HepG2 (cell line): ENCODE data around the gene IKBIP. TPM values are rescaled to one million over a fixed set of nuclear protein-coding genes. Genes with fewer than 3 reads are reported as not detected.
A peak's percentile ranks its signal among the peaks of the same experiment; 100 is the strongest.

Experiments used
- ASH2L ChIP-seq: fragments of 300-600, 200-600 bp; sonication (generic); IDR thresholded peaks from 2 replicates; pipeline ENCODE4 v1.7.0; 2017; ENCODE audit warnings: low read depth, mild to moderate bottlenecking, moderate library complexity, mixed read lengths, low read length; ENCODE audit not compliant: insufficient read length
- CBX1 ChIP-seq: IDR thresholded peaks from one replicate; pipeline ENCODE4 v1.6.1; 2016; ENCODE audit warnings: antibody characterized with exemption, low read depth
- FOXM1 ChIP-seq: sonication (generic); formaldehyde crosslinking; IDR thresholded peaks from 2 replicates; pipeline ENCODE4 v1.5.0; 2020; ENCODE audit warnings: missing genetic modification reagents
- GLI4 ChIP-seq: sonication (generic); formaldehyde crosslinking; IDR thresholded peaks from 2 replicates; pipeline ENCODE4 v1.5.1; 2020; ENCODE audit warnings: missing genetic modification reagents, mild to moderate bottlenecking, moderate library complexity, borderline replicate concordance
- GRHL1 ChIP-seq: sonication (generic); formaldehyde crosslinking; conservative IDR thresholded peaks from 2 replicates; pipeline ENCODE4 v1.8.0; 2022; ENCODE audit warnings: missing genetic modification reagents
- MIXL1 ChIP-seq: IDR thresholded peaks from 2 replicates; pipeline ENCODE4 v1.6.1; 2016
- MTERF4 ChIP-seq: sonication (generic); formaldehyde crosslinking; IDR thresholded peaks from 2 replicates; pipeline ENCODE4 v1.8.0; 2023; ENCODE audit warnings: mild to moderate bottlenecking, missing genetic modification reagents
- MXD4 ChIP-seq: IDR thresholded peaks from 2 replicates; pipeline ENCODE4 v1.6.1; 2016; ENCODE audit warnings: mild to moderate bottlenecking, missing biosample characterization, missing genetic modification reagents
- NR1H2 ChIP-seq: sonication (generic); formaldehyde crosslinking; IDR thresholded peaks from 2 replicates; pipeline ENCODE4 v1.8.1; 2022; ENCODE audit warnings: low read depth, missing genetic modification reagents, borderline replicate concordance
- PTBP1 ChIP-seq: fragments of 200-400 bp; formaldehyde crosslinking; IDR thresholded peaks from 2 replicates; pipeline ENCODE4 v1.6.1; 2018; ENCODE audit warnings: low read length, low read depth; ENCODE audit not compliant: poor library complexity, severe bottlenecking
- RAD21 ChIP-seq: fragments of 450-650 bp; formaldehyde crosslinking; IDR thresholded peaks from 2 replicates; pipeline ENCODE4 v1.5.0; 2020; ENCODE audit warnings: mild to moderate bottlenecking
- RFX5 ChIP-seq: IDR thresholded peaks from 2 replicates; pipeline ENCODE4 v1.6.1; 2011; ENCODE audit warnings: low read depth, low read length, improper control_type of control experiment
- ZFP36 ChIP-seq: fragments of 150-350 bp; IDR thresholded peaks from 2 replicates; pipeline ENCODE4 v1.6.1; 2018; ENCODE audit warnings: borderline replicate concordance, low read length, low read depth; ENCODE audit not compliant: partially characterized antibody
- ZNF253 ChIP-seq: sonication (generic); formaldehyde crosslinking; IDR thresholded peaks from 2 replicates; pipeline ENCODE4 v1.8.0; 2022; ENCODE audit warnings: mild to moderate bottlenecking, missing genetic modification reagents, borderline replicate concordance
- ZNF576 ChIP-seq: sonication (generic); formaldehyde crosslinking; IDR thresholded peaks from 2 replicates; pipeline ENCODE4 v1.4.0; 2020; ENCODE audit warnings: mild to moderate bottlenecking, missing genetic modification reagents
- ZNF713 ChIP-seq: sonication (generic); formaldehyde crosslinking; IDR thresholded peaks from 2 replicates; pipeline ENCODE4 v1.4.0; 2020; ENCODE audit warnings: mild to moderate bottlenecking, missing genetic modification reagents
- ZNF749 ChIP-seq: sonication (generic); formaldehyde crosslinking; IDR thresholded peaks from 2 replicates; pipeline ENCODE4 v1.8.0; 2022; ENCODE audit warnings: mild to moderate bottlenecking, missing genetic modification reagents, moderate library complexity, borderline replicate concordance
- polyA plus RNA-seq, 8 experiments: library from polyadenylated mRNA; depleted of rRNA in 3 of 8; stranded (reverse) in 7 of 8; unstranded in 1 of 8; fragments of >200 nt; fragmentation: Illumina TruSeq in 4 of 8; extraction: Trizol in 4 of 8; gene quantifications; 2 replicates each; pipeline versions ENCODE4 v1.2.1 to v1.2.3, GENCODE V29; 2011 to 2016; ENCODE audit warnings: low read depth in 4 of 8, missing spikeins in 1 of 8, mixed read lengths in 1 of 8; ENCODE audit not compliant: insufficient read depth in 1 of 8
- total RNA-seq, 5 experiments: library from RNA; depleted of rRNA; stranded (reverse); fragments of >200 nt; fragmentation: Illumina TruSeq; extraction: Trizol; gene quantifications; 2 replicates each; pipeline ENCODE4 v1.2.3, GENCODE V29; 2016; ENCODE audit warnings: low read depth in 1 of 5
- TF ChIP-seq, protein P1 (sequence below): IDR thresholded peaks from 2 replicates; pipeline ENCODE4 v1.6.1; 2012; ENCODE audit warnings: low read depth, low read length, improper control_type of control experiment
- TF ChIP-seq, protein P2 (sequence below): sonication (generic); formaldehyde crosslinking; IDR thresholded peaks from 2 replicates; pipeline ENCODE4 v1.8.0; 2022; ENCODE audit warnings: mild to moderate bottlenecking, missing genetic modification reagents, moderate library complexity
- TF ChIP-seq, protein P3 (sequence below): sonication (generic); formaldehyde crosslinking; conservative IDR thresholded peaks from 2 replicates; pipeline ENCODE4 v1.4.0; 2020; ENCODE audit warnings: missing genetic modification reagents
- TF ChIP-seq, protein P4 (sequence below): sonication (generic); formaldehyde crosslinking; IDR thresholded peaks from 2 replicates; pipeline ENCODE4 v1.5.0; 2020; ENCODE audit warnings: missing genetic modification reagents

The IKBIP gene
- total and polyA plus RNA-seq, 2 of the 13 experiments (the other 11 are each of a cell fraction or from before 2014, with no cell fraction given), result 20.0 to 55.5 TPM

DNA sequence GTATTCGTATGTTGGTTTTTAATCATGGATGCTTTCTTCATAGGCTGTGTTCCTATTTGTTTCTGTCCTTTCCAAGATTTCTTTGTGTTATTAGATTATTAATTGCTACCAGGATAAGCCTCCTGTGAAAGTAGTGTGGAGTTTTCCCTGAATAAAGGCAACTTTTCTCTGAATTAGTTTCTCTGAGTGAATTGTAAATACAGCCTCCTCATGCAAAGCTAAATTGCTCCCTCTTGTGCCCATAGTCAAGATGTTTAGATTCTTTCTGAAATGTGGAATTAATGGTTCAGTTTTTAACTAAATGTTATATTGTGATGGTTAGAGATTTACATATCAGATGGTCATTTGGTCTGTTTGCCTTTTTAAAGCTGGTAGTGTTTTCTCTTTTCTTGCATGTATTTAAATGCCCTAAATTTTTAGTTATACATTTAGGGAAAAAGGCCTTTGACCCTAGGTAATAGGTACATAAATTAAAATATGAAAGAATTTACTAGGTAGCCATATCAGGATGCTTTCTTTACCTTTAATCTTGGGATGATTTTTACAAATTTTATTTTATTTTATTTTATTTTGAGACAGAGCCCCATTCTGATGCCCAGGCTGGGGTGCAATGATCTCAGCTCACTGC lies 9.4 kb upstream of the IKBIP start (continued):
- TF ChIP-seq, protein P1, sequence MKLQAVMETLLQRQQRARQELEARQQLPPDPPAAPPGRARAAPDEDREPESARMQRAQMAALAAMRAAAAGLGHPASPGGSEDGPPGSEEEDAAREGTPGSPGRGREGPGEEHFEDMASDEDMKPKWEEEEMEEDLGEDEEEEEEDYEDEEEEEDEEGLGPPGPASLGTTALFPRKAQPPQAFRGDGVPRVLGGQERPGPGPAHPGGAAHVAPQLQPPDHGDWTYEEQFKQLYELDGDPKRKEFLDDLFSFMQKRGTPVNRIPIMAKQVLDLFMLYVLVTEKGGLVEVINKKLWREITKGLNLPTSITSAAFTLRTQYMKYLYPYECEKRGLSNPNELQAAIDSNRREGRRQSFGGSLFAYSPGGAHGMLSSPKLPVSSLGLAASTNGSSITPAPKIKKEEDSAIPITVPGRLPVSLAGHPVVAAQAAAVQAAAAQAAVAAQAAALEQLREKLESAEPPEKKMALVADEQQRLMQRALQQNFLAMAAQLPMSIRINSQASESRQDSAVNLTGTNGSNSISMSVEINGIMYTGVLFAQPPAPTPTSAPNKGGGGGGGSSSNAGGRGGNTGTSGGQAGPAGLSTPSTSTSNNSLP, result peak; percentile 58; the same call in 1 of the 2 replicates
- TF ChIP-seq, protein P2, sequence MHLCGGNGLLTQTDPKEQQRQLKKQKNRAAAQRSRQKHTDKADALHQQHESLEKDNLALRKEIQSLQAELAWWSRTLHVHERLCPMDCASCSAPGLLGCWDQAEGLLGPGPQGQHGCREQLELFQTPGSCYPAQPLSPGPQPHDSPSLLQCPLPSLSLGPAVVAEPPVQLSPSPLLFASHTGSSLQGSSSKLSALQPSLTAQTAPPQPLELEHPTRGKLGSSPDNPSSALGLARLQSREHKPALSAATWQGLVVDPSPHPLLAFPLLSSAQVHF, result no peak
- TF ChIP-seq CBX1 (no peak), GLI4 (CRISPR knock-in tag) (no peak), RFX5 (no peak), ZNF576 (CRISPR knock-in tag) (no peak), MIXL1 (CRISPR knock-in tag) (peak; percentile 51; the same call in 1 of the 2 replicates), ASH2L (no peak), MTERF4 (CRISPR knock-in tag) (no peak), ZNF253 (CRISPR knock-in tag) (no peak), GRHL1 (no peak), MXD4 (no peak), RAD21 (CRISPR knock-in tag) (peak; percentile 68), ZFP36 (no peak), PTBP1 (no peak), NR1H2 (CRISPR knock-in tag) (no peak), FOXM1 (CRISPR knock-in tag) (no peak), ZNF713 (CRISPR knock-in tag) (no peak), ZNF749 (no peak)
- TF ChIP-seq, protein P3, sequence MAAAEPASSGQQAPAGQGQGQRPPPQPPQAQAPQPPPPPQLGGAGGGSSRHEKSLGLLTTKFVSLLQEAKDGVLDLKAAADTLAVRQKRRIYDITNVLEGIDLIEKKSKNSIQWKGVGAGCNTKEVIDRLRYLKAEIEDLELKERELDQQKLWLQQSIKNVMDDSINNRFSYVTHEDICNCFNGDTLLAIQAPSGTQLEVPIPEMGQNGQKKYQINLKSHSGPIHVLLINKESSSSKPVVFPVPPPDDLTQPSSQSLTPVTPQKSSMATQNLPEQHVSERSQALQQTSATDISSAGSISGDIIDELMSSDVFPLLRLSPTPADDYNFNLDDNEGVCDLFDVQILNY (CRISPR knock-in tag), result no peak
- TF ChIP-seq, protein P4, sequence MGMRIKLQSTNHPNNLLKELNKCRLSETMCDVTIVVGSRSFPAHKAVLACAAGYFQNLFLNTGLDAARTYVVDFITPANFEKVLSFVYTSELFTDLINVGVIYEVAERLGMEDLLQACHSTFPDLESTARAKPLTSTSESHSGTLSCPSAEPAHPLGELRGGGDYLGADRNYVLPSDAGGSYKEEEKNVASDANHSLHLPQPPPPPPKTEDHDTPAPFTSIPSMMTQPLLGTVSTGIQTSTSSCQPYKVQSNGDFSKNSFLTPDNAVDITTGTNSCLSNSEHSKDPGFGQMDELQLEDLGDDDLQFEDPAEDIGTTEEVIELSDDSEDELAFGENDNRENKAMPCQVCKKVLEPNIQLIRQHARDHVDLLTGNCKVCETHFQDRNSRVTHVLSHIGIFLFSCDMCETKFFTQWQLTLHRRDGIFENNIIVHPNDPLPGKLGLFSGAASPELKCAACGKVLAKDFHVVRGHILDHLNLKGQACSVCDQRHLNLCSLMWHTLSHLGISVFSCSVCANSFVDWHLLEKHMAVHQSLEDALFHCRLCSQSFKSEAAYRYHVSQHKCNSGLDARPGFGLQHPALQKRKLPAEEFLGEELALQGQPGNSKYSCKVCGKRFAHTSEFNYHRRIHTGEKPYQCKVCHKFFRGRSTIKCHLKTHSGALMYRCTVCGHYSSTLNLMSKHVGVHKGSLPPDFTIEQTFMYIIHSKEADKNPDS (CRISPR knock-in tag), result no peak
